ENCODE measurements around the gene XCR1.
"Not testable (repeated sequence)": the region's sequence is repeated elsewhere in the genome, so short reads cannot be mapped to it uniquely, and the experiment has no call there.

The XCR1 gene

GRCh38 chr3:46001178-46001577 is 26.1 kb downstream of the XCR1 start:
- no peak for DNase-seq

GRCh38 chr3:45997942-45998341 is 29.3 kb downstream of the XCR1 start:
- DNase-seq: no peak

- not testable (repeated sequence) for DNase-seq
Measured at GRCh38 chr3:45997499-45997898, 29.8 kb downstream of the XCR1 start.

- DNase-seq: peak; percentile 91
Measured at GRCh38 chr3:45995236-45996192, 31.8 kb downstream of the XCR1 start, which contains the start of gene FYCO1. TSS of gene FYCO1 (minus strand) at chr3:45995824. CDS start at chr3:45984910, 10,914 bp downstream.

- peak; percentile 33 for DNase-seq
Measured at GRCh38 chr3:45994419-45995235, 32.7 kb downstream of the XCR1 start.

- DNase-seq: no peak
Measured at GRCh38 chr3:45993421-45994027, 33.8 kb downstream of the XCR1 start.

GRCh38 chr3:45992821-45993221 is 34.5 kb downstream of the XCR1 start:
- no peak for DNase-seq

- DNase-seq: no peak
Measured at GRCh38 chr3:45992133-45992729, 35.1 kb downstream of the XCR1 start.

GRCh38 chr3:45991341-45991740 is 35.9 kb downstream of the XCR1 start:
- no peak for DNase-seq

GRCh38 chr3:45990181-45990580 is 37.1 kb downstream of the XCR1 start:
- DNase-seq: no peak

GRCh38 chr3:45988804-45989203 is 38.5 kb downstream of the XCR1 start:
- DNase-seq: no peak

- DNase-seq: no peak
Measured at GRCh38 chr3:45988362-45988761, 38.9 kb downstream of the XCR1 start.

GRCh38 chr3:45987368-45988291 is 39.7 kb downstream of the XCR1 start:
- DNase-seq: no peak

GRCh38 chr3:45986303-45986982 is 40.8 kb downstream of the XCR1 start:
- DNase-seq: no peak

GRCh38 chr3:45985532-45986302 is 41.6 kb downstream of the XCR1 start:
- no peak for DNase-seq

- no peak for DNase-seq
Measured at GRCh38 chr3:45984331-45985312, 42.7 kb downstream of the XCR1 start.

- no peak for DNase-seq
Measured at GRCh38 chr3:45983770-45984169, 43.5 kb downstream of the XCR1 start.

GRCh38 chr3:45981346-45982074 is 45.8 kb downstream of the XCR1 start:
- no peak for DNase-seq
